Measurements from ENCODE around the gene ACOT12.
"Not testable (repeated sequence)": the region's sequence is repeated elsewhere in the genome, so short reads cannot be mapped to it uniquely, and the experiment has no call there.

The ACOT12 gene

DNA sequence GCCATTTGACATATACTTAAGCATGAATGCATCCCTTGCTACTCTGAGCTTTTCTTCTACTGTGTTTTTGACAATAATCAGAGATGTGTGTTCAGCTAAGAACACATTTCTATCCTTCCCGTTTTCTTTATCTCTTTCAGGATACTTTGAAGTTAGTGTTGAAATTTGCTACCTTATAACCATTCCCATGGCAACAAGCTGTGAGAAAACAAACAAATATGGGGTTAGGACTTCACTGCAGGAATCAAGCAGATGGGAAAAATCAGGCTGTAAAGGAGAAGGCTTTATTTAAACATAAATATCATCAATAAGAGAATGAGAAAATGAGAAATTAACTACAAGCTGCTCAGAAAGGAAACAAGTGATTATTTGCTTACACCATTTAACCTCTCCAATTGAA is 57.4 kb downstream of the ACOT12 start:
- no peak for FAIRE-seq

DNA sequence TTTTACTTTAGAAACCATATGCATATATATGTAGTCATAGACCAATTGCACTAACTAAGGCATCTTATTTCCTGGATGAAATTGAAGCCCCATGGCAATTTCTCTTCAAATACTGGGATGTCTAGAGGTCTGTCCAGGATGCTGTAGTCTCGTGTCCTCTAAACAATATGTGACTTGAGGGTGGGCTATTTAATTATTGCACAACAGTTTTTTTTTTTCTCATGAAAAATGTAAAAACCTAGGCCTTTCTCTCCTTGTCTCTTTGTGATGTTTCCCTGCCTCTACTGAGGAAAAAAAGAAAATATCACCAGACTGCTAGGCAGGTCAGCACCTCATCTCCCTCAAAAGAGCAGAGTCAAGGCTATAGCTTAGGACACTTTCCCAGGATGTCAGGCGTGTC is 58.0 kb downstream of the ACOT12 start:
- FAIRE-seq, result no peak

DNA sequence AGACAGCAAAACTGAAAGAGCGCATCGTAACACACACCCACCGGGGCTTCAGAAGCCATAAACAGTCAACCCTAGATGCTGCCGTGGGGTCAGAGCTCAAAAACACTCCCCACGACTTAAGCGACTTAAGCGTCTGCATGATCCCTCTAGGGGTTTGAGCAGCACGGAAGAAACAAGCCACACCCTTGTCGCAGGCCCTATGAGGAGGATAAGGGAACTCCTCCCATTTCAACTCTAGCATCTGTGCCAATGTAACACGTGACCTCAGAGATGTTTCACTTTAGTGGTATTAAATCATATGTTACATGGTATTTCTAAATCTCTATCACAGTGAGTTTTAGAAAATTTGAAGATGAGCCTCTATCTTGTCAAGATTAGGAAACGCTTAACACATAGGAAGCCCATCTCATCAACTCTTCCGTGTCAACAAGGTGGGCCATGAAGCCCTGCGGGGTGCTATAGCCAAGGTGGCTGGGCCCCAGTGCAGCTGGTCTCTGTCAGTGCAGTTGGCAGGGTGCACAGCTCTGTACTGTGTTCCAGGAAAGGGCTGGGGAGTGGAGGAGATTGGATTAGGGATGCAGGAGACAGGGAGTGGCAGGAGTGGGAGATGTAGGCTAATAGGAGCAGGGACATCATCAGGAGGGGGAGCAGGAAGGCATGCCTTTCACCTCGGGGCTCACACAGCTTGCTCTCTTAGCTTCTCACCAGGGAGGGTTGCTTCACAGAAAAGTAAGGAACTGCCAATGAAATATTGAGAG is 59.5 kb downstream of the ACOT12 start:
- no peak for FAIRE-seq

DNA sequence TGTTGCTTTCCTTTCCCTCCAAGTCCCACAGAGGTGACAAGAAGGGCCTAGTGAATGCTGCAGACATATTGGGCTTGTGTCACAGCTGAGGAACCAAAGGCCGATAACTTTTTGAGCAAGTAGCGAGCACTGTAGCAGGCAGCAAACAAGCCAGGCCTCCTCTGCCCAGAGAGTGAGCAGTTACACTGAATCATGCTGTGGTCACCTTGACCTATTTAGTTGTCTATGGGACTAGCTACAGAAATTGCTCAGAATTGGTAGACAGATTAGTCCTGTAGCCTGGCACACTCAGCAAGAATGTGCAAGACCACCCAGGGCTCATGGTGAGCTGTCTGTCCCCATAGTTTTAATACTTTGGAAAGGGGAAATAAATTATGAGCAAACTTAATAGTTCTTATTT is 67.4 kb downstream of the ACOT12 start:
- no peak for FAIRE-seq

DNA sequence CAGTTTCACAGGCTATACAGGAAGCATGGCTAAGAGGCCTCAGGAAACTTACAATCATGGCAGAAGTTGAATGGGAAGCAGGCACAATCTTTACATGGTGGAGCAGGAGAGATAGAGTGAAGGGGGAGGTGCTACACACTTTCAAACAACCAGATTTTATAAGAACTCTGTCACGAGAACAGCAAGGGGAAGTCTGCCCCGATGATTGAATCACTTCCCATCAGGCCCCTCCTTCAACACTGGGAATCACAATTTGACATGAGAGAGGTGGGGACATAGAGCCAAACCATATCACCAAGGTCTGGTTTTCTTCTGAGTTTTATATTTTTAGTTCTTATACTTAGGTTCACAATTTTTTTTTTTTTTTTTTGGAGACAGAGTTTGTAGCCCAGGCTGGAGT is 76.4 kb downstream of the ACOT12 start:
- no peak for FAIRE-seq

DNA sequence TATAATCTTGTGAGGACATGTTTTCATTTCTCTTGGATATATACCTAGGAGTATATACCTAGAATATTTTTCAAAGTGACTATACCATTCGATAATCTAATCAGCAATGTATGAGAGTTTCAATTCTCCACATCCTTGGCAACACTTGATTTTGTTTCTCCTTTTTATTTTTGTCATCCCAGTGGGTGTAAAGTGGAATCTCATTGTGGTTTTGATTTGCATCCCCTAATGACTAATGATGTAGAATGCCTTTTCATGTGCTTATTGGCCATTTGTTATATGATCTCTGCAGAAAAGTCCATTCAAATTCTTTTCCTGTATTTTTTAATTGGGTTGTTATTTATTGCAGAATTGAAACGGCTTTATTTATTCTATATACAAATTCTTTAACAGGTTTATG is 77.4 kb downstream of the ACOT12 start:
- FAIRE-seq, result no peak

DNA sequence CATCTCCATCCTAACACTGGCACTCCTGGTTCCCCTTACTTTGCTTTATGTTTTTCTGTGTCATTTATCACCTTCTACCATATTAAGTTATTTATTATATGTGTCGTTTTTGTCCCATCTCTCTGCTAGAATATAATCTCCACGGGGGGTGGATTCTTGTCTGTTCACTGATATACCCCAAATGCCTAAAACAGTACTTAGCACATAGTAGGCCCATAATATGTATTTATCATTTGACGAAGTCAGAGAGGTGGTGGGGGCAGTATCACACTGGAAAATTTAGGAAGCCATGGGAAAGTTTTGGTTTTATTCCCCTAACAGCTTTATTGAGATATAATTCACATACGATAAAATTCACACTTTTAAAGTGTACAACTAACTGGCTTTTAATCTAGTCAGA is 78.1 kb downstream of the ACOT12 start:
- FAIRE-seq, result no peak

DNA sequence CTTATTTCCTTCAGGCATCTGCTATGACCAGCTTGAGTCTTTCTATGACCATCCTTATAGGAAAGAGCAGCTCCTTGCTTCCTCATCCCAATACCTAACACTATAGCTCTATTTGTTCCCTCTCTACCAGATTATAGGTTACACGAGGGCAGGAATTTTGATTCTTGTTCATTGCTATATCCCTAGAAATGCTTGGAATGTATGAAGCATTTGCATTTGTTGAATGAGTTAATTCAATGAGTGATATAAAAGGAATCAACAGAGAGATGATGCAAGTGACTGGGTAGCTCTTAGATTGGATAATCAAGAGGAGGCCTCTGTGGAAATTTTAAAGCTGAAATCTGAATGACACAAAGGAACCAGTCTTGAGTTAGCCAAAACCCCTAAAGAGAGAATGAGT is 78.6 kb downstream of the ACOT12 start:
- FAIRE-seq, result no peak

DNA sequence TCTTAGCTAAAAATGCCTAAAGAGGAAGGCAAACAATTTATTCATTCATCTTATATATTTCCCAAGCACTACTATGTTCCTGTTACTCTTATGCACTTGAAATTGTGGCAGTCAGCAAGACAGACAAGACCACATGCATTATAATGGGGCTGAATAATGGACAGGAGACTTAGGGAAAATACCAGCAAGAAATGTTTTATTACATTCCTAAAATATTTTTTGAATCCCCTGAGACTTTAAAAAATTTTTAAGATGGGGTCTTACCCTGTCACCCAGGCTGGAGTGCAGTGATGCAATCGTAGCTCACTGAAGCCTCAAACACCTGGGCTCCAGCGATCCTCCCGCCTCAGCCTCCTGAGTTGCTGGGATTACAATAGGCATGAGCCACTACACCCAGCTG is 79.4 kb downstream of the ACOT12 start:
- FAIRE-seq, result no peak

DNA sequence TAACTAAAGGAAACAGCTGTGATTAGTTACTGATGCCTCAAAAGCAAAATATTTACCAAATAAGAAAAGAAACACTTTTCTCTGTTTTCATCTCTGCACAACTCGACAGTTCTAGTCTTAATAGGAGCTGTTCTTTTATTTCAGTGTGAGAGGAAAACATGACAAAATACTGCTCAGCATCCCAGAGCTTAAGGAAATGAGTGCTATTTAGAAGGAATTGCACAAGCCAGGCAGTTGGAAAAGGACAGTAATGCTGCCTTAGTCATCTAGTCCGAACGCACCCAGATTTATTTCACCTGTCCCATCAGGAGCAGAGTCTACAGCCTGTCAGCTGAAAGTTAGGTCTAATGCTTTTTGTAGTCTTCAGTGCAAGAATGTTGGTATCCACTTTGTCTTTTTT is 80.2 kb downstream of the ACOT12 start:
- FAIRE-seq, result no peak

DNA sequence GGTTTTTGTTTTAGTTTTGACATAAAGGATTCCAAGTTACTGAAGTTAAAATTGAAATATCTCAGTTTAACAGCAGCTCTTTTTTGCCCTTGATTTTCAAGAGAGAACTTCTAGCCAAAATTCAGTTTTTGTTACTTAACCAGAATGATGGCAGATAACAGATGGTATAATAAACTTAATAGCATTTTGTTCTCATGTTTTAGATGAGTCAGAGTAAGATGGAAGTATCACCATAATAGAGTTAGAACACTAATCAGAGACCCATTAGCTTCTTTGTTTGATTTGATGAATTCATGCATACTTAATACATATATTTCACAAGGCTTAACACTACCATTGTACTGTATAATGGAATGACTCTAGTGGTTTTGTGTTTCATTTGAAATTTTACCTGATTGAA is 80.7 kb downstream of the ACOT12 start:
- FAIRE-seq, result no peak

DNA sequence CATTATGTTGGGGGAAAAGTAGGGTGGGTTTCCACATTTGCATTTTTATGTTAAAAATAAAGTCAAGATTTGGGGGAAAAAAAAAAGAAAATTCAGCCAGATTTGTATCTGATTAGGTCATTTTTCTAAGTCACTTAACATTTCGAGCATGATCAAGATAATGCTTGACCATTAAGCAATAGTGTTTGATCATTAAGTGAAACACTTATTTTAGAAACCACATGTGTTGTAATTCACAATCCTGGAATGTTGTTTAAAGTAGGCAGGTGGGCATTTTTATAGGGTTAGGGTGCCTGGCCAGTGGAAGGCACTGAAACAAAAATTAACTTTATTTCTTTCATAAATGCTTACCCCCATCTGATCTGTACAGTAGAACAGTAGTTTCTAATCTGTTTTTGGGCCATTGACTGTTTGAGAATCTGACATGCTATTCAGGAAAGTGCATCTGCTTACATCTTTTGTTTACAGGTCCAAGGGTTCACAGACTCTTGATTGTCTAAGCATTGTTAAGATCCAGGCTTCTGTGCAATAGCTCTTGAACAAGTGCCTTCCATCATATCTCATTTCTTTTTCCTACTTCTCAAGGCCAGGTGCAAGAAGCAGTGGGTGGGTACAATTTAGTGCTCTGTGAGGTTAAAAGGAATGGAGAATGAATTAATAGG is 83.4 kb downstream of the ACOT12 start:
- FAIRE-seq, result no peak

DNA sequence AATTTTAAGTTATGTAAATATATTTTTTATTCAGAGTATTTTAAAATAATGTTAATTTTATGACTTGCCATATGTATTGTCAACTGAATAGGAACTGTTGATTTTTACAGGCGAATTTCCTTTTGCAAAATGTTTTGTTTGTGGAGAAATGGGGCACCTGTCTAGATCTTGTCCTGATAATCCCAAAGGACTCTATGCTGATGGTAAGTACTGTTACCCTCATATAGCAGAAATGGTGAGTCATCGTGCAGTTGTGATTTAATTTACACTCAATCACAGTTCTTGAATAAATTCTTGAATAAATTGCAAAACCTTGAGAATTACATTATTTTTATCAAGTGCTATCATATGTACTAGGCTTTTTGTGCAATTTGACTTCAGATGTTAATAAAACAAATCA is 85.1 kb downstream of the ACOT12 start:
- FAIRE-seq, result no peak

DNA sequence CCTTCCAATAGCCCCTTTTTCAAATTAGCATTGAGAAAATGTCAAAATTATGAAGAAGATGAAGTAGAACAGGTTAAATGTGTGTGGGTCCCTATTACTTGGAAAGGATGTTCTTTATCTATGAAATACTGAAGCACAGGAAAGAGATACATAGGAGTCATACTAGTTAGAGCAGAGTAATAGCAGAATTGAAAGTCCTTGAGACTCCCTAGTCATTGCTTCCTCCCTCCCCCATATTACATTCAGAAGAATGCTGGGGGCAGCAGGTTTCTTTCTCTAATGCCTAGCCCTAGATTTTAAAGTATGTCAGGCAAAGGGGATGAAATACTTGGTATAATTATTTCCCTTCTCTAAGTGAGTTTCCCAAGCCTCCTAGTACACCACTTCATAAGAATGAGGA is 88.1 kb downstream of the ACOT12 start:
- FAIRE-seq, result no peak

DNA sequence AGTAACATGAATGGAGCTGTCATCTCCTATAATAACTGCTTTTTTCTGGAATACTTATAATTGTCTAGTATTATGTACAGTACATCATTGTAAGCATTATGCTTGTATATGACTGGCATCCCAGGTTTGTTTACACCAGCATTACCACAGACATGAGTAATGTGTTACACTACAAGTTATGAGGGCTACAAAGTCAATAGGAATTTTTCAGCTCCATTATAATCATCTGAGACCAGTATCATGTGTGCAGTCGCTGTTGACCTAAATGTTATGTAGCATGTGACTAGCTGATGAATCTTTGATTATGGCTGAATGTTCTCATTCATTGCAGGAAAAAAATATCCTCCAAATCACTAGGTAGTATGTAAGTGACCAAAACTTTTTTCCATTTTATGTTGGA is 90.4 kb downstream of the ACOT12 start:
- no peak for FAIRE-seq

DNA sequence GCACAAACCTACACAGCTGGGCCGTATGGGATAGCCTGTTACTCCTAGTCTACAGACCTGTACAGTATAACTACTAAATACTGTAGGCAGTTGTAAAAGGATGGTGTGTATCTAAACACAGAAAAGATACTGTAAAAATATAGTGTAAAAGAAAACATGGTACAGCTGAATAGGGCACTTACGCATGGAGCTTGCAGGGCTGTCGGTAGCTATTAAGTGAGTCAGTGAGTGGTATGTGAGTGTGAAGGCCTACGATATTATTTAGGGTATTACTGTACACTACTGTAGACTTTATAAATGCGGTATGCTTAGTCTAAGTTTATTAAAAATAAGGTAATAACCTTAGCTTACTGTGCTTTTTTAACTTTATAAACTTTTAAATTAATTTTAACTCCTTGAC is 91.3 kb downstream of the ACOT12 start:
- no peak for FAIRE-seq

DNA sequence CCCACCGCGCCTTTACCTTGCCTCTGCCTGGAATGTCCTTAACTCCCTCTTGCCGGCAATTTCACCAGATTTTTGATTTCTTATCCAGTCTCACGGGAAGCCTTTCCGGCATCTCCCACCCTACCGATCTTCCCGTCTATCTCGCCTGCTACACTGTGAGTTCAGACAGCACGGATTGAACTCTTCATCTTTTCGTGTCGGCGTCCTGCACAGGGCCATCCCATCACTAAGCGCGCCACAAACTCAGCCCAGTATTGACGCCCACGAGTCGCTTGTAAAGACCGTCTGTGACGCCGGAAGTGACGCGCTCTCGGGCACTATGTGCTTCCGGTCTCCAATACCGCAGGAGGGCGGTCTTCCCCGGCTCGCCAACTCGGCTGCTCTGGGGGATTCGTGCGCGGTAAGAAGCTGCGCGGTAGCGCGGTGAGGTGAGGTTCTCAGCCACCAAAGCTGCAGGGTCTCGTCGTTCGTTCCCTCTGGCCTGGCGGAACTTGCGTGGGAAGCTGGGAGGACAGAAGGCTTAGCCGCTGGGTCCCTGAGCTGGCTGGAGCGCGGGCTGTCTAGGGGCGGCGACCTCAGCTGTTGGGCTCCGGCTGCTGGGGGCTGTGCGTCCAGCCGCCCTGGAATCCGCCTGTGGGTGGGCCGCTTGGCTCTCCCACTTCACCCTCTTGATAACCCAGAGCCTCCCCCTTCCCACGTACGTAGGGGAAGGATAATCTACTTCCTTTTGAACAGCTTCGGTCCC is 92.5 kb downstream of the ACOT12 start, which contains the start of gene ZCCHC9:
Gene ZCCHC9, plus strand, starts transcription at position 317 of the 745 bp plus-strand sequence. CDS start 3,171 bp downstream, outside the sequence.
- peak; percentile 91 for FAIRE-seq

DNA sequence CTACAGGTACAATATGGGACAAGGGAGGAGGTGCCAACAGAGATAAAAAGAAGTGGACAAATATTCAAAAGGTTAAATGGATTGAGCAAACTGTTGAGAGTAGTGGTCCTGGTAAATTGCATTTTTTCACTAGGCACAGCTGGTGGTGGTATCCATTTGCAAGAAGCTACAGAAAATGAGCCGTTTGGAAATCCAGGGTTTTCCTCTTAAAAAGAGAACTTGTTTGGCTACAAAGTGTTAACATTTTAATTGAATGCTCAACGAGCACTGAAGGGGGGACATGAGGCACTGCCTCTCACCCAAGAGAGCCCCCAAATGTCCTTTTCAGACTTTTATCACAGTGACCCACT is 93.0 kb downstream of the ACOT12 start:
- FAIRE-seq, result no peak

DNA sequence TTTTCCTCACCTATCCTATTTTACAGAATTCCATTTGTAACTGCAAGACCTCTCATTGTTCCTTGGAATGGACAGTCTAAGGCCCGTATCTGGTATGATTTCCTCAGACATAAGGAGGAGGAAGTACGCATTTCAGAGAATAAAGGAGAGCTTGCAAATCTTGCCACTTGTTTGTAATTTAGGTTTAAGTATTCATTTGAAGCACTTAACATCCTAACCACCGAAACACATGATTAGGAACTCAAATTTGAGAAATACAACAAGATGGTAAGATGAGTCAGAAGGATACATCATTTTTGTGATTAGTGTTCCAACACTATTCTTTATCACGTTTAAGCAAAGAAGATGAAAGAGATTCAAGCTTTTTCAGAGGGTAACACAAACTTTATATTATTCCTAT is 96.4 kb downstream of the ACOT12 start:
- FAIRE-seq, result no peak

DNA sequence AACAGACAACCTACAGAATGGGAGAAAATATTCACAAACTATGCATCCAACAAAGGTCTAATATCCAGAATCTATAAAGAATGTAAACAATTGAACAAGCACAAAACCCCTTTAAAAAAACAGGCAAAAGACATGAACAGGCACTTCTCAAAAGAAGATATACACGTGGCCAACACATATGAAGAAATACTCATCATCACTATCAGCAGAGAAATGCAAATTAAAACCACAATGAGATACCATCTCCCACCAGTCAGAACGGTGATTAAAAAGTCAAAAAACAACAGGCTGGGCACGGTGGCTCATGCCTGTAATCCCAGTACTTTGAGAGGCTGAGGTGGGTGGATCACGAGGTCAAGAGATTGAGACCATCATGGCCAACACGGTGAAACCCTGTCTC is 99.9 kb downstream of the ACOT12 start:
- FAIRE-seq, result not testable (repeated sequence)

DNA sequence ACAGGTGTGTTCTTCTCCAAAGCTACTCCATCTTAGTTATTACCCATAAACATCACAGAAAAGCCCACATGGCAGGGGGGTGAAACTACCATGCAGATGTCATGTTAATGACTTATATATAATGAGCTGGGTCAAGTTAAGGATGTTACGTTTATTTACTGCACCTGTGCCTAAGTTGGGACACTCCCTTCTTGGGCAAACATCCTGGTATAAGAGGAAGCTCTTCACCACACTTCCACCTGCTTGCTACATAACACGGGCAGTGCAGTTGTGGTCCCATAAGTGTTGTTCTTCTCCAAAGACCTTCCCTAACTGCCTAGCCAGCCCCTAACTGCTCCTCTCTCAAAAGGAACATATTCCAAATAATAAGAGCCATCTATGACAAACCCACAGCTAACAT is 101.8 kb downstream of the ACOT12 start:
- FAIRE-seq, result no peak

DNA sequence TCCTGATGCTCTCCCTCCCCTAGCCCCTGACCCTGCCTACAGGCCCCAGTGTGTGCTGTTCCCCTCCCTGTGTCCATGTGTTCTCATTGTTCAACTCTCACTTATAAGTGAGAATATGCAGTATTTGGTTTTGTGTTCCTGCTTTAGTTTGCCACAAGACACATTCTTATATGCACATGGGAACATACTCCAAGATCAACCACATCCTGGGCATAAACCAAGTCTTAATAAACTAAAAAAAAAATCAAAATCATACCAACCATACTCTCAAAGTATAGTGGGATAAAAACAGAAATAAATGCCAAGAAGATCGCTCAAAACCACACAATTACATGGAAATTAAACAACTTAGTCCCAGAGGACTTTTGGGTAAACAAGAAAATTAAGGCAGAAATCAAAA is 103.8 kb downstream of the ACOT12 start:
- FAIRE-seq, result no peak

DNA sequence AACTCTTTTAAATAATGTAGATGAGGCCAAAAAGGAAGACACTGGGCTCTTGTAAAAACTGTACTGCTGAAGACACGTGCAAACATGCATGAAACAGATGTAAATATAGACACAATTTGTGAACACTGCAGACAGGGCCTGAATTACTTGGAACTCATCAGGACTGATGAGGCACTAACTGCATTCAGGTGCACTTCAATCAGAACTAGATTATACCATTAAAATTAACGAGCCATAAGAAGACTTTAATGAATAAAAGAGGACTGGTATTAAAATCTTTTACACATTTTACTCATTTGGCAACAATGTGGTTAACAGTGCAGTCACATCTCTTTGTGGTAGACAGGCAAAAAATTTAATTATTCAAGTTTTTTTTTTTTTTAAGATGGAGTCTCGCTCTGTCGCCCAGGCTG is 105.9 kb downstream of the ACOT12 start:
- FAIRE-seq, result no peak

DNA sequence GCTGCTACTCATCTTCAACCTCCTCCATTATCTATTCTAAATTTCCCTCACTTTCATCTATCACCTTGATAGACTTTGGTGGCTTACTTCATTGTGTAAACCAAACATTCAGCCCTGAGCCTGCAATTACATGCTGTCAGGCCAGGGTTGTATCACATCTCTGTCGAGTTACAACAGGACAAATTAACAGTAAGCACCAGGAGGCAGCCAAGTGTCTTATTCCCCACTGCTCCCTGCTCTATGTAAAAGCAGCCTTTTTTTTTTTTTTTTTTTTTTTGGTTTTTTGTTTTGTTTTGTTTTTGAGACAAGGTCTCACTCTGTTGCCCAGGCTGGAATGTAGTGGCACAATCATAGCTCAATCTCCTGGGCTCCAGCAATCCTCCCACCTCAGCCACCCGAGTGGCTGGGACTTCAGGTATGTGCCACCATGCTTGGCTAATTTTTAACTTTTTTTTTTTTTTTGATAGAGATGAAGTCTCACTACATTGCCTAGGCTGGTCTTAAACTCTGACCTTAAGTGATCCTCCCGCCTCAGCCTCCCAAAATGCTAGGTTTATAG is 107.8 kb downstream of the ACOT12 start:
- no peak for FAIRE-seq
